Measurements from ENCODE around the gene BATF2.

DNA sequence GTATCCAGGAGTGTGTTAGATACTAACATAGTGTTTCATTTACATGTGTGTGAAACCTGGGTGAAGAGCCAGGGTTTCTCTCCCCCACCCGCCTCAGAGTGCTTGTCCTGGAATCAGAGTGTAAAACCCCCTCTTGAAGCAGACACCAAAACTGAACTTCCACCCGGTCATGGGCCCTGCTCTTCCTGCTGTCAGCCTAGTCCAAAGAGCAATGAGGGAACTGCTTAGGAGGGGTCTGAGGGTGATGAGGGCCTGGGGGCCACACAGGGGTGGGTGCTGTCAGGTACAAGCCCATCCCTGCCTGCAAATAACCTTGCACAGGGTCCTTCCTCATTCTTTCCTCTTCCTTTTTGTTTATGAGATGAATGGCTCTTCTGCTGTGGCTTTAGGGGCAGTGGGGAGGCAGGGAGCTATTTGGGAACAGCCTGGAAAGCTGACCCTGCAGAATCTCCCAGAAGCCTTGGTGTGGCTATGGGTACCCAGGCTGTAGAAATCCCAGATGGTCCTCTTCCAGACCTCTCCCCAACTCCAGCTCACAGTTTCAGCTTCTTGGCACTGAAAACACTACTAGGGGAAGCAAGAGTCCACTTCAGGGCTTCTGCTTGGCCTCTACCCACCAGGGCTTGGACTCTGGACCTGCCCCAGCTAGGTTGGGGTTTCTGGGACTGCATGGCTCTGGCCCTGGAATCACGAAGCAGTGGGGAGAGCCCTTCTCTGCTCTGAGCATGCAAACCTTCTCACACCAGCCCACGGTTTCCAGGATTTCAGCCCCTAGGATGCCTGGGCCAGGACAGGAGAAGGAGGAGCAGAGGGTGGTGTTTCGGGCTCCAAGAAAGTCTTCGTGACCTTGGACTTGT is 8.5 kb downstream of the BATF2 start:
- TF ChIP-seq, protein P1, sequence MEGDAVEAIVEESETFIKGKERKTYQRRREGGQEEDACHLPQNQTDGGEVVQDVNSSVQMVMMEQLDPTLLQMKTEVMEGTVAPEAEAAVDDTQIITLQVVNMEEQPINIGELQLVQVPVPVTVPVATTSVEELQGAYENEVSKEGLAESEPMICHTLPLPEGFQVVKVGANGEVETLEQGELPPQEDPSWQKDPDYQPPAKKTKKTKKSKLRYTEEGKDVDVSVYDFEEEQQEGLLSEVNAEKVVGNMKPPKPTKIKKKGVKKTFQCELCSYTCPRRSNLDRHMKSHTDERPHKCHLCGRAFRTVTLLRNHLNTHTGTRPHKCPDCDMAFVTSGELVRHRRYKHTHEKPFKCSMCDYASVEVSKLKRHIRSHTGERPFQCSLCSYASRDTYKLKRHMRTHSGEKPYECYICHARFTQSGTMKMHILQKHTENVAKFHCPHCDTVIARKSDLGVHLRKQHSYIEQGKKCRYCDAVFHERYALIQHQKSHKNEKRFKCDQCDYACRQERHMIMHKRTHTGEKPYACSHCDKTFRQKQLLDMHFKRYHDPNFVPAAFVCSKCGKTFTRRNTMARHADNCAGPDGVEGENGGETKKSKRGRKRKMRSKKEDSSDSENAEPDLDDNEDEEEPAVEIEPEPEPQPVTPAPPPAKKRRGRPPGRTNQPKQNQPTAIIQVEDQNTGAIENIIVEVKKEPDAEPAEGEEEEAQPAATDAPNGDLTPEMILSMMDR (IDR thresholded peaks at IDR 0.05), result no peak
- TF ChIP-seq POLR2A (IDR thresholded peaks at IDR 0.05), result no peak
